CD4-positive, alpha-beta memory T cell (primary cell): ENCODE results near the gene B3GNT2. TPM values are rescaled to one million over a fixed set of nuclear protein-coding genes. Genes with fewer than 3 reads are reported as not detected.
A peak's percentile ranks its signal among the peaks of the same experiment; 100 is the strongest.

Experiments
- CTCF ChIA-PET: fragments of 350-600 bp; sonication (Branson Sonifier 250); formaldehyde crosslinking; loops from one replicate; lab custom pipeline; 2021; ENCODE audit warnings: inconsistent platforms; ENCODE audit not compliant: partially characterized antibody; lab: Charles Lee
- POLR2A ChIA-PET: fragments of 350-600 bp; sonication (Branson Sonifier 250); formaldehyde crosslinking; loops from one replicate; lab custom pipeline; 2021; ENCODE audit not compliant: partially characterized antibody; lab: Charles Lee
- DNase-seq, 5 donors: peaks; one replicate each; pipeline versions ENCODE4 v3.0.0 to v3.0.0-alpha.2; 2020 to 2022; ENCODE audit warnings: mixed read lengths in 1 of 5
- H3K27ac ChIP-seq: one replicate; pipeline ENCODE4 v1.7.0; 2013; ENCODE audit warnings: low read depth, low read length
- H3K27me3 ChIP-seq: 2 replicates; pipeline ENCODE4 v1.7.0; 2013; ENCODE audit warnings: mild to moderate bottlenecking, low read length, moderate library complexity; ENCODE audit not compliant: insufficient read depth
- H3K36me3 ChIP-seq: 2 replicates; pipeline ENCODE4 v1.7.0; 2013; ENCODE audit warnings: mild to moderate bottlenecking, low read length, moderate library complexity; ENCODE audit not compliant: insufficient read depth
- H3K4me1 ChIP-seq: 2 replicates; pipeline ENCODE4 v1.7.0; 2013; ENCODE audit warnings: mild to moderate bottlenecking, low read length, moderate library complexity; ENCODE audit not compliant: insufficient read depth
- H3K4me3 ChIP-seq, 2 donors: one replicate each; pipeline ENCODE4 v1.7.0; 2013; ENCODE audit warnings: low read length in 2 of 2, mild to moderate bottlenecking in 1 of 2
- H3K9me3 ChIP-seq, 2 donors: one replicate each; pipeline ENCODE4 v1.7.0; 2013; ENCODE audit warnings: low read length in 2 of 2, control low read depth in 1 of 2; ENCODE audit not compliant: control insufficient read depth in 1 of 2
- H3K27ac Mint-ChIP-seq, 7 donors: one replicate each; pipeline ENCODE4 v1.8.0; 2020 to 2021; ENCODE audit warnings: mixed read lengths in 7 of 7, mild to moderate bottlenecking in 6 of 7, inconsistent platforms in 3 of 7, moderate library complexity in 3 of 7
- H3K27me3 Mint-ChIP-seq, 2 donors: one replicate each; pipeline ENCODE4 v1.8.0; 2020 to 2021; ENCODE audit warnings: mixed read lengths in 2 of 2
- H3K36me3 Mint-ChIP-seq, 2 donors: one replicate each; pipeline ENCODE4 v1.8.0; 2020 to 2021; ENCODE audit warnings: mixed read lengths in 2 of 2, inconsistent platforms in 1 of 2, mild to moderate bottlenecking in 1 of 2
- H3K4me1 Mint-ChIP-seq, 4 donors: one replicate each; pipeline ENCODE4 v1.8.0; 2020 to 2021; ENCODE audit warnings: mixed read lengths in 4 of 4, mild to moderate bottlenecking in 1 of 4
- H3K4me3 Mint-ChIP-seq, 8 donors: one replicate each; pipeline ENCODE4 v1.8.0; 2020 to 2021; ENCODE audit warnings: mixed read lengths in 8 of 8, mild to moderate bottlenecking in 7 of 8, moderate library complexity in 6 of 8, inconsistent platforms in 3 of 8
- H3K9me3 Mint-ChIP-seq, 8 donors: one replicate each; pipeline ENCODE4 v1.8.0; 2020 to 2021; ENCODE audit warnings: mixed read lengths in 8 of 8, mild to moderate bottlenecking in 5 of 8, inconsistent platforms in 3 of 8, moderate library complexity in 1 of 8
- intact Hi-C: fragments of 100-400 bp; cut with micrococcal nuclease; formaldehyde crosslinking; loops from one replicate; pipeline ENCODE4 v1.15.1; 2023
- polyA plus RNA-seq, 2 donors: library from polyadenylated mRNA; unstranded; fragments of 300-500 nt; fragmentation: Illumina TruSeq; gene quantifications; one replicate each; pipeline ENCODE4 v1.2.3, GENCODE V29; 2021
- total RNA-seq, 2 experiments: library from RNA; stranded (reverse); gene quantifications; one replicate each; pipeline ENCODE4 v1.2.3, GENCODE V29; 2021

The B3GNT2 gene
- total and polyA plus RNA-seq, 4 experiments from 2014 or later: 18.3 to 55.7 (median 24.3) TPM

DNA sequence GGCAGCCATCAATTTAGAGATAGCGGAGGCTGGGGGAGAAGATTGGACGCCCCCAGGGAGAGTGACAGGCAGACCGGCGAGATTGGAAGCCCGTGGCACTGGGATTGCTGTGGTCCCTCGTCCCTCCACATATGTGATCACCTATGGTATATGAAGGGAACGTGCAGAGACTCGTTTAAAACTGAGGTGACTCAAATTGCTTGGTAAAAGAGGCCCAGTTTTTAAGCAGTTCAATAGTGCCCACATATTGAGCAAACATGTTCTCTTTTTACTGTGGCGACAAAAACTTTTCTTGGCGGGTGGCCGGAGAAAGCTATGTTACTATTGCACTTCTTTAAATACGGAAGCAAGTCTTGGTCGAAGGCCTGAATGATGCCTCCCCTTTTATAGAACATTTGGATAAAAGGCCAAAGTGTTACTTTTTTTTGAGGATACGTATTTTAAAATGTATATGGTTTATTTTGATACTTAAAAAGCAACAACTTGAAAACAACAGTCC lies 9.1 kb downstream of the B3GNT2 start:
- Histone ChIP-seq H3K36me3 (no peaks in the 10 kb centered on the region), H3K4me3 (no peak overlapping the region)
- POLR2A ChIA-PET: no interaction called here

DNA sequence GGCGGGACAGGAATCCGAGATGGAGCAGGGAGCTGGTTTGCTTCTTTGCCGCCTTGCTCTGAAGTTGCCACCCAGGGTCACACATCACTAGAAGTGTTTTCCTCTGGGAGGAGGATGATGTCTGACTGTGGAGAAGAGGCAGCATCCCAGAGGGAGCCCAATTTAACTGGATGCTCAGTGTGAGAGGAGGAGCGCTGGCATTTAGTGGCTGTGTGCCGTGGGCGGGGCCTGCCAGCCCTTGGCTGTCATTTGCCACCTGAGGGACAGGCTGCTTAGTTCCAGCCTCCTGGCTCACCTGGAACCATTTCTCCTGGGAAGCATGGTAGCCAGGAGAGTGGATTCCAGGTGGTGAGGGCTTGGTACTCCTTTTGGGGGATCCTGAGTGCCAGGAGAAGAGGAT lies 9.6 kb downstream of the B3GNT2 start:
- peaks cover 63 to 97% (median 79%) of the 10 kb centered on the region in 4 donors for H3K4me1 Mint-ChIP-seq
- H3K4me1 ChIP-seq: peaks cover 78% of the 10 kb centered on the region
- ChIA-PET POLR2A (no interaction called here), CTCF (no interaction called here)
- H3K9me3 ChIP-seq: no peaks in the 10 kb centered on the region
- peak overlapping the region in 1 of 8 donors; percentile 12 for H3K4me3 Mint-ChIP-seq
- no peak overlapping the region for H3K4me3 ChIP-seq
- intact Hi-C loops: no loop called here
- H3K36me3 ChIP-seq: no peaks in the 10 kb centered on the region
- no peak overlapping the region for H3K27ac ChIP-seq
- H3K9me3 Mint-ChIP-seq: peaks cover 0 to 4% (median 0%) of the 10 kb centered on the region in 8 donors
- no peaks in the 10 kb centered on the region for H3K27me3 Mint-ChIP-seq
- H3K27ac Mint-ChIP-seq: peak overlapping the region in 3 of 7 donors; percentile 38 to 82 (median 46)
- H3K36me3 Mint-ChIP-seq: peaks cover 10 to 16% of the 10 kb centered on the region in 2 donors
- no peak for DNase-seq
- H3K27me3 ChIP-seq: no peaks in the 10 kb centered on the region

More for the DNA sequence above, 9.1 kb downstream of the B3GNT2 start:
- Mint-ChIP-seq H3K36me3 (peaks cover 4 to 15% of the 10 kb centered on the region in 2 donors), H3K4me1 (peaks cover 66 to 100% (median 82%) of the 10 kb centered on the region in 4 donors), H3K27me3 (no peaks in the 10 kb centered on the region), H3K4me3 (peak overlapping the region in 3 of 8 donors; percentile 11 to 33 (median 27)), H3K27ac (peak overlapping the region in 4 of 7 donors; percentile 39 to 56 (median 52)), H3K9me3 (peaks cover 0 to under 1% (median 0%) of the 10 kb centered on the region in 8 donors)
- CTCF ChIA-PET: no interaction called here
- DNase-seq: no peak
- H3K9me3 ChIP-seq: no peaks in the 10 kb centered on the region
- intact Hi-C loops: no loop called here
- H3K27ac ChIP-seq: no peak overlapping the region
- H3K4me1 ChIP-seq: peaks cover 83% of the 10 kb centered on the region
- H3K27me3 ChIP-seq: no peaks in the 10 kb centered on the region

DNA sequence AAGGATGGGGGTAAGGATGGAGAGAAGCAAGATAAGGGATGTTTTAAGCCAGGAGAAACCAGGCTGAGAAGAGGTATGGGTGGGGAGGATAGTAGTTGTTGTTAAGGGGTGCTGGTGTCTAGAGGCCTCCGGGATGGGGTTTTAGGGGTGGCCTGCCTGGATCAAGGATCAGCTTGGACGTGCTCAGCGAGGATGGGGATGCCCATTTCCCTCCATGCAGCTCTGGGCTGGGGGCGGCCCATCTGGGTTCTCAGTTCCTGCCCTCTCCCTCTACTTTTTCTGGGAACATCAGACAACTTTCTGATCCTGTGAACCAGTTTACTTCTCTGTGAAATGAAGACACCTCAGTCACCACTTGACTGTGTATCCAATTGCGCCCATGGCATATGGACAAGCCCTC lies 10.1 kb downstream of the B3GNT2 start:
- intact Hi-C loops: no loop called here
- H3K4me3 Mint-ChIP-seq: peak overlapping the region in 3 of 8 donors; percentile 20 to 48 (median 33)
- H3K9me3 ChIP-seq: no peaks in the 10 kb centered on the region
- POLR2A ChIA-PET: no interaction called here
- DNase-seq: no peak
- peaks cover 73% of the 10 kb centered on the region for H3K4me1 ChIP-seq
- H3K9me3 Mint-ChIP-seq: peaks cover 0 to 8% (median 0%) of the 10 kb centered on the region in 8 donors
- H3K4me3 ChIP-seq: no peak overlapping the region
- H3K27me3 Mint-ChIP-seq: no peaks in the 10 kb centered on the region
- no peaks in the 10 kb centered on the region for H3K36me3 ChIP-seq
- peaks cover 14 to 18% of the 10 kb centered on the region in 2 donors for H3K36me3 Mint-ChIP-seq
- CTCF ChIA-PET: no interaction called here
- H3K27ac Mint-ChIP-seq: peak overlapping the region in 3 of 7 donors; percentile 38 to 82 (median 46)
- H3K4me1 Mint-ChIP-seq: peaks cover 60 to 97% (median 76%) of the 10 kb centered on the region in 4 donors
- no peaks in the 10 kb centered on the region for H3K27me3 ChIP-seq
- no peak overlapping the region for H3K27ac ChIP-seq

DNA sequence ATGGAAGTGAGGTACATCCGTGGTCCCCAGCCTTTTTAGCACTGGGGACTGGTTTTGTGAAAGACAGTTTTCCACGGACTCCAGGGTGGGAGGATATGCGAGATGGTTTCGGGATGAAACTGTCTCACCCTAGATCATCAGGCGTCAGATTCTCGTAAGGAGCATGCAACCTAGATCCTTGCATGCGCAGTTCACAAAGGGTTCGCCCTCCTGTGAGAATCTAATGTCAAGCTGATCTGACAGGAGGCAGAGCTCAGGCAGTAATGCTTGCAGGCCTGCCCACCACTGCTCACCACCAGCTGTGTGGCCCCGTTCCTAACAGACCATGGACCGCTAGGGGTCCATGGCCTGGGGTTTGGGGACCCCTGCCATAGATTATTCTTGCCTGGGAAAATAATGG lies 11.6 kb downstream of the B3GNT2 start:
- intact Hi-C loops: no loop called here
- no peak overlapping the region for H3K4me3 ChIP-seq
- peaks cover 25 to 31% of the 10 kb centered on the region in 2 donors for H3K36me3 Mint-ChIP-seq
- peak overlapping the region in 3 of 7 donors; percentile 4 to 72 (median 69) for H3K27ac Mint-ChIP-seq
- H3K27ac ChIP-seq: no peak overlapping the region
- H3K4me1 ChIP-seq: peaks cover 63% of the 10 kb centered on the region
- H3K4me1 Mint-ChIP-seq: peaks cover 51 to 94% (median 71%) of the 10 kb centered on the region in 4 donors
- ChIA-PET POLR2A (no interaction called here), CTCF (no interaction called here)
- H3K9me3 Mint-ChIP-seq: peaks cover 1 to 19% (median 10%) of the 10 kb centered on the region in 8 donors
- H3K27me3 Mint-ChIP-seq: no peaks in the 10 kb centered on the region
- DNase-seq: no peak
- no peaks in the 10 kb centered on the region for H3K9me3 ChIP-seq
- H3K4me3 Mint-ChIP-seq: peak overlapping the region in 1 of 8 donors; percentile 56
- no peaks in the 10 kb centered on the region for H3K36me3 ChIP-seq
- no peaks in the 10 kb centered on the region for H3K27me3 ChIP-seq

DNA sequence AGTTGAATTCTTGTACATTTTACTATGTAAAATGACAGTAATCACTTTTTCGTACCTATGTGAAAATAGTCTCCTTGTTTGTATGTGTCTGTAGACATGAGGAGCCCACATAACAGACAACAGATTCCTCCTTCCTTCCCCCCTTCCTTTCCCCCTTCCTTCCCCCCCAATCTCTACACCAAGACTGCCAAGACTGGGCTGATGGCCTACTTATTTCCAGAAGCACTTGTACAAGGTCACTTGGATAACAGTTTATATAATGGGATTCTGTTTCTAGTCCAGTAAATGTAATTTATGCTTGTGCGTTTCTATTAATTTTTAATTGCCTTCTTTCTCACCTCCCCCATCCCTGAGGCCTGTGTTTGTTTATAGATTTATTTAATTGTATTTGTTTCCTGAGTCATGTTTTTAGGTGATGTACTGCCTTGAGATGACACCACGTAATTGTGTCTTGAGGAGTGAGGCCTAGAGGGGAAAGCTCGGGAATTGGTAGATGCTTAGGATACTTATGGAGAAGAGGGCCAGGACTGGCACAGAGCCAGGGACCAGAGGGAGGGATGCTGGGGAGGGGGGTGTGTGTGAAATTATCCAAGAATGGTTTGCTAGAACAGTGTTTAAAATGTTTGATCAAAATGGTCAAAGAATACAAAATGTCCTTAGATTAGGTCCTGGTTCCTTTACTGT lies 12.3 kb downstream of the B3GNT2 start:
- peak overlapping the region in 5 of 7 donors; percentile 33 to 80 (median 67) for H3K27ac Mint-ChIP-seq
- no peak for DNase-seq
- Histone ChIP-seq H3K27ac (no peak overlapping the region), H3K9me3 (no peaks in the 10 kb centered on the region), H3K4me3 (no peak overlapping the region), H3K4me1 (peaks cover 63% of the 10 kb centered on the region), H3K36me3 (no peaks in the 10 kb centered on the region), H3K27me3 (no peaks in the 10 kb centered on the region)
- peak overlapping the region in 4 of 8 donors; percentile 9 to 56 (median 24) for H3K4me3 Mint-ChIP-seq
- CTCF ChIA-PET: no interaction called here
- peaks cover 47 to 93% (median 70%) of the 10 kb centered on the region in 4 donors for H3K4me1 Mint-ChIP-seq
- H3K36me3 Mint-ChIP-seq: peaks cover 28 to 33% of the 10 kb centered on the region in 2 donors
- intact Hi-C loops: no loop called here
- POLR2A ChIA-PET: no interaction called here
- no peaks in the 10 kb centered on the region for H3K27me3 Mint-ChIP-seq
- peaks cover 1 to 20% (median 10%) of the 10 kb centered on the region in 8 donors for H3K9me3 Mint-ChIP-seq

DNA sequence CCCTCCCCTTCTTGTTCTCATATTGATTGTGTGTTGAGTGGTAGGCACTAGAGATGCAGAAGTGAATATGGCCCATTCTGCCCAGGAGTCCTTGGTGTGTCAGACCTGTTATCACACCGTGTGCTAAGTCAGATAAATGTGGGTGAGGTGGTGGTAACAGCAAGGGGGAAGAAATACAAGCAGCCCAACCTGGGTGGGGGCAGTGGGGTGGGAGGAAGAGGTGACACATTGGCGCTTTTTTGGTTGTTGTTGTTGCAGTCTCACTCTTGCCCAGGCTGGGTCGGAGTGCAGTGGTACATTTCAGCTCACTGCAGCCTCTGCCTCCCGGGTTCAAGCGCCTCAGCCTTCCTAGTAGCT lies 12.8 kb downstream of the B3GNT2 start:
- POLR2A ChIA-PET: no interaction called here
- no peak overlapping the region for H3K27ac ChIP-seq
- CTCF ChIA-PET: no interaction called here
- H3K27me3 Mint-ChIP-seq: no peaks in the 10 kb centered on the region
- no peak for DNase-seq
- intact Hi-C loops: no loop called here
- H3K27ac Mint-ChIP-seq: peak overlapping the region in 5 of 7 donors; percentile 33 to 80 (median 40)
- H3K27me3 ChIP-seq: no peaks in the 10 kb centered on the region
- H3K4me1 ChIP-seq: peaks cover 63% of the 10 kb centered on the region
- H3K9me3 Mint-ChIP-seq: peaks cover 1 to 24% (median 10%) of the 10 kb centered on the region in 8 donors
- H3K4me3 Mint-ChIP-seq: peak overlapping the region in 1 of 8 donors; percentile 25
- peaks cover 32 to 34% of the 10 kb centered on the region in 2 donors for H3K36me3 Mint-ChIP-seq
- no peak overlapping the region for H3K4me3 ChIP-seq
- no peaks in the 10 kb centered on the region for H3K36me3 ChIP-seq
- H3K4me1 Mint-ChIP-seq: peaks cover 47 to 93% (median 70%) of the 10 kb centered on the region in 4 donors
- H3K9me3 ChIP-seq: no peaks in the 10 kb centered on the region

DNA sequence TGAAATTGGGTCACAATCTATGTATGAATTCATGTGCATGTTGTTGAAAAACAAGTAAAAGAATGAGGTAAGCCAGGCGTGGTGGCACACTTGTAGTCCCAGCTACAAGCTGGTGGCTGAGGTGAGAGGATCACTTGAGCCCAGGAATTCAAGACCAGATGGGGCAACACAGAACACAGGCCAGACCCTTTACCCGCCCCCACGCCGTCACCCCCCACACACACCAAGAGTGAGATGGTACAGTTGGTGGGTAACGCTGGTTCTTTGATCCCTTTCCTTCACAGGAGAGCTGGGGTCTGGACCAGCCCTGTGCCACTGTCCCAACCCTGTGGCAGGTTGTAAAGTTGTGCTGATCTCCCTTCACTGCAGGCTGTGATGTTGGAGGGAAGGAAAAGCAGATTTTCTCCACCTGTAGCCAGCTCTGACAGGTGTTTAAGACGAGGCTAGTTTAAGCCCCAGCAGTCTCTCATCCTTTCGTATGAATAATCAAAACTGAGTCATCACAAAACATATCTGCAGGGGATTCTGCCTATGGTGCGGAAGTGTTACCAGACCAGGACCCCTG lies 13.6 kb downstream of the B3GNT2 start:
- H3K36me3 Mint-ChIP-seq: peaks cover 34 to 40% of the 10 kb centered on the region in 2 donors
- peaks cover 1 to 24% (median 10%) of the 10 kb centered on the region in 8 donors for H3K9me3 Mint-ChIP-seq
- intact Hi-C loops: no loop called here
- peaks cover 53 to 93% (median 74%) of the 10 kb centered on the region in 4 donors for H3K4me1 Mint-ChIP-seq
- peak overlapping the region in 6 of 7 donors; percentile 4 to 62 (median 44) for H3K27ac Mint-ChIP-seq
- no peaks in the 10 kb centered on the region for H3K27me3 ChIP-seq
- no peak overlapping the region for H3K27ac ChIP-seq
- peaks cover 67% of the 10 kb centered on the region for H3K4me1 ChIP-seq
- peak overlapping the region in 1 of 8 donors; percentile 13 for H3K4me3 Mint-ChIP-seq
- no peaks in the 10 kb centered on the region for H3K9me3 ChIP-seq
- POLR2A ChIA-PET: interaction anchor here (0.5 kb wide), 1 partner anchor 355 kb away, joined by 3 read pairs; no protein-coding TSS in a partner anchor
- H3K27me3 Mint-ChIP-seq: no peaks in the 10 kb centered on the region
- H3K4me3 ChIP-seq: no peak overlapping the region
- CTCF ChIA-PET: interaction anchor here (0.9 to 1.8 kb wide), 2 partner anchors 8 to 12 kb away, joined by 3 read pairs; no protein-coding TSS in a partner anchor
- no peak for DNase-seq
- H3K36me3 ChIP-seq: no peaks in the 10 kb centered on the region
